NCI-H128 (cell line): Measurements from ENCODE around the gene GRID1.
"Not testable (repeated sequence)": the region's sequence is repeated elsewhere in the genome, so short reads cannot be mapped to it uniquely, and the experiment has no call there.

Experiments used
- DNase-seq: peaks from one replicate; lab custom pipeline; 2025; ENCODE audit not compliant: unreplicated experiment; lab: John Stamatoyannopoulos, UW

The GRID1 gene

DNA sequence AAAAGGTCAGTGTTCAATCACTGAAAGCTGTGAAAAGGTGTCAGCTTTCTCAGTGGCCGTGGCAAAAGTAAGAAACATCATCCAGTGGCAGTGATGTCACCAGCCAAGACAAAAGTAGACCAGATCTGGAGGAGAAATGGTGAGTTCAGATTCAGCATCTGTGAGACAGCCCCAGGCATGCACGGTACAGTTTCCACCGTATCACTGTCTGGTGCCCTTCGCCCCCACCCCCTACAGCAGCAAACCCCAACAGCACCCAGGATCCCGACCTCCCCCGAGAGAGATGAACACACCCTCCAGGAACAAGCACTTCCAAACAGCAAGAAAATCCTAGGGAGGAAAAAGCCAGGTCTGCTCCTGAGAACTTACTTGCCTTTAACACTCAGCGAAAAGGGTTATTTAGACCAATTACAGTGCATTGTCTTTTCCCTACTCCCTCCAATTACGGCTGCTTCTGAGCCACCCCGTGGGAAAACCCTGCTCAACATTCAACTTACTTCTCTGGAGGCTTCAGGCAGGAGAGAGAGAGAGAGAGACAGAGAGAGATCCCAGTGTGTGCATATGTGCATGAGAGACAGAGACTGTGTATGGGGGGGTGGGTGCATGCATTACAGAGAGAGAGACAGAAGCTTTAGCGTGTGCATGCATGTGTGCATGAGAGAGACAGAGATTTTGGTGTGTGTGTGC is 189.6 kb downstream of the GRID1 start:
- DNase-seq, result no peak

DNA sequence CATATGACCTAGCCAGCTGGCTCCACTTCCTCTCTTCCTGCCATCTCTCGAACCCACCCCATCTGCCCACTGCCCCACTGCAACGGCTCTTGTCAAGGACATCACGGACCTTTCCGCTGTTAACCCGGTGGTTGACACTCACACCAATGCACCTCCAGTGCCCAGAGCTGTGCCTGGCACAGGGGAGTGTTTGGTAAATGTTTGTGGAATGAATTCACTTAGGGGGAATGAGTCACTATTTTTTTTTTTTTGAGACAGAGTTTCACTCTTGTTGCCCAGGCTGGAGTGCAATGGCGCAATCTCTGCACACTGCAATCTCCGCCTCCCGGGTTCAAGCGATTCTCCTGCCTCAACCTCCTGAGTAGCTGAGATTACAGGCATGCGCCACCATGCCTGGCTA is 191.1 kb downstream of the GRID1 start:
- not testable (repeated sequence) for DNase-seq

DNA sequence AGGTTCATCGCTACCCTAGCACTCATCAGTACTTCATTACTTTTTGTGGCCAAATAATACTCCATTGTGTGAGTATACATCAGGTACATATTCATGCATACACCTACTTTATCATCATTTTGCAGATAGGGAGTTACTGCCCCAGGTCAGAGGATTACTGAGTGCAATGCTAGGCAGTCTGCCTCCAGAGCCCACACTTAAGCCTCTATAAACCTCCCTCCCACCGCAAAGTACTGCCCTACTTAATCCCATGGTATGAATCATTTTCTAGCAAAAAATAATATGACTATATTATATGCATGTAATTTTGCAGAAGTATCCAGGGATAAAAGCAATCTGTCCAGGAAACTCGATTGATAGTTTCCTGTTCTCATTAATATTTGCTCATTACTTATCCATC is 194.3 kb downstream of the GRID1 start:
- no peak for DNase-seq

DNA sequence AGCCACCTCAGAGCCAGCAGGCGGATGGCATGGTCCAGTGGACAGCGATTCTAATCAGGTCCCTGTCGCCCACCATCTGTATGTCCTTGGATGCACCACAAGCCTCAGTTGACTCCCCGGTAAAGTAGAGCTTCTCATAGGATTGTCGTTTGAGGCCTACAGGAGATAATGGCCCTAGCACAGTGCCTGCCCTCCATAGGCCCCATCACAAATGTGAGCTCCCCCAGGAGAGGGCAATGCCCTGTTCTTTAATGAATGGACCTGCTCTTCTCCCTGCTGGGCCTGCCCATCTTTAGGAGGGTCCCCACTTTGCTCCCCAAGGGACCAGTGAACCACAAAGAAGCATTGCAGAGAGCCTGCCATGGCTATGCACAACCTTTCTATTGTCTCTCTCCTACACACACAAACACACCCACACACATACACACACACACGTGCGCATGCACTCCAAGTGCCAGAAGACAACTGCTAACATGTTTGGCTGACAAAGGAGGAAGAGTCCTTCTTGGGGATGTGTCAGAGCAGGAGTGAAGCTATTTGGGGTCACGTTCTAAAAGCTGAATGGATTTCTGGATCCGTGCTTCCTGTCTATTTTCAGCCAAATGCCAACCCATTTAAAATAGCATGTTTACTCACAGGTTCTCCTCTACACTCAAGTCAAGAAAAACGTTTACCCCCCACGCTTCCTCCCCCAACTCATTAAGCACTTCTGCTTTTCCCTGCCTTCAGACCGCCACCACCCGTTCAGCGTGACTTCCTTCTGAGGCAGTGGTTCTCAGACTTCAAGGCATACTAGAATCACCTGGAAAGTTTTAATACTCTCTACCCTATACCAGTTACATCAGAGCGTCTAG is 196.1 kb downstream of the GRID1 start:
- DNase-seq, result no peak

DNA sequence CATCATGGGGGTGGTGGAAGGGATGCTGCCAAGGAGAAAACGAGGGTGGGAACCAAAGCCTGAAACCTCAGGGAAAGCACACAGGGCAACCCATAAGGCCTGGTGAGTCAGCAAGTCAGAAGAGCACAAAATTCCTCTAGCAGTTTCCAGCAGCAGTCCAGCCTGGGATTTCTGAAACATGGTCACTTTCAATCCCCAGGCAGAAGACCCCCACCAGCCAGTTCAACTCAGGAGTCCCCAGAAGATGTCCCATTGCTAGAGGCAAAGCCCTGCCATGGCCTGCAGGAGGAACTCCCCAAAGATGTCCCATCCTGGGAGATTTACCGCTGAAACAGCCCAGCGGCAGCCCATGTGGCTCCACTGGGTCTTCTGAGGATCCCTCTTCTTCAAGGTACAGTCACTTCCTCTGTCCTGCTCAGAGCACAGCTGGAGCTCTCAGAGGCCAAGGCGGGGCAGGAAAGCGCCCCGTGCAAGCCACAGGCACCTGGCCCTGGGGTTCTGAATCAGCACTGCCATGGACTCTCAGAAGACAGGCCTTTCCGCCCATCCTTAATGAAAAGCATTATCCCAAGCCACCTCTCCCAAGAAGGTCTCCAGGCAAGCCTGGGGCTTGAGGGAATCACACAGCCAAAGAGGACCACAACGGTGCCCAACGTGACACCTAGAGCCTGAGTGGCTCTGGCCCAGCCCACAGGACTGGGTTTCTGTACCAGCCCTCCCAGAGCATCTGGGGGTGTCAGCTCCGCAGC is 196.9 kb downstream of the GRID1 start:
- DNase-seq, result no peak

DNA sequence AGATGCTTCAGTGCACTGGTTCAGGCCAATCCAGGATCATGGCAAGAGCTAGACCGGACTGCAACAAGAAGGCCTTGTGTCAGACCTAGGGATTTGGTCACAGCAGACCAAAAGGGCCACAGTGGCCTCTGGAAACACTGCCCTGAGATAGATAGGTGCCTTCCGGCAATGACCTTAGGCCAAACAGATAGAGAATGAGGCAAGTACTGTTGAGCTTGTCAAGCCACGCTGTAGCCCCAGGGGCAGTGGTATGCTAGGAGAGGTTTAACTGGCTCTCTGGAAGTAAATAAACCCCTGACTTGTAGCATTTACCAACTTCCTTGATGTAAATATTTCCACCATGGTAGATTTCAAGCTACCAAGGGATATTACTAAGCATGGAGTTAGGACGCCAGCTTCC is 197.5 kb downstream of the GRID1 start:
- DNase-seq, result no peak

DNA sequence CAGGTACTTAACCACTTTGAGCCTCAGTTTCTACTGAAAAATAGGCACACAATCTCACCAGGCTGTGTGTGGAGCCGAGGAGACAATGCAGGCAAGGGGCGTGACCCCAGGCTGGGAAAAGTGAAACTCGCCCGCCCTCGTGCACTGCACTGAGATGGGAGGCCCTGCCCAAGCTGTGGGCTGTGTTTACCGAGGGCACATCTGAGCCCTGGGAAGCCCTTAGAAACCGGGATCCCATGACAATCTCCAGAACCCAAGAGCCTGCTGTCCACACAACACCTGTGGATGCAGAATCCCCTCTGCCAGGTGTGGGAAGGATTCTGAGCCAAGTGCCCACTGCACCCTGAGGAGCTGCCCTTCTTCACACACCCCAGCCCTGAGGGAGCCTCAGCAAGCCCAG is 198.3 kb downstream of the GRID1 start:
- DNase-seq, result no peak

DNA sequence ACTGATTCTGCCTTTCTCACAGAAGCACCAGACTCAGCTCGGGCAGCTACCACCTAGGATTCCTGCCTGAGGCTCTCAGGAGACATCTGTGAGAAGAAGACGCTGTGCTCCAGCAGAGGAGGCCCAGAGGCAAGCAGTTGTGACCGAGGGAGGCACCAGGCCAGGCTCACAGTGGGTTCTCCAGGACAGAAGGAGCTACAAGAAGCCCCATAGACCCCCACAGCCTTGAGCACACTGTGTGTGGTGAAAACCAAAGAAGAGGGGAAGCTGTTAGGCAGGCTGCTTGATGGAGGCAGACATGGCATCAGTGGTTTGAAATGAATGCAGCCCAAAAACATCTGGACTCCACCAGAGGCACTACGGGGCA is 198.8 kb downstream of the GRID1 start:
- no peak for DNase-seq

DNA sequence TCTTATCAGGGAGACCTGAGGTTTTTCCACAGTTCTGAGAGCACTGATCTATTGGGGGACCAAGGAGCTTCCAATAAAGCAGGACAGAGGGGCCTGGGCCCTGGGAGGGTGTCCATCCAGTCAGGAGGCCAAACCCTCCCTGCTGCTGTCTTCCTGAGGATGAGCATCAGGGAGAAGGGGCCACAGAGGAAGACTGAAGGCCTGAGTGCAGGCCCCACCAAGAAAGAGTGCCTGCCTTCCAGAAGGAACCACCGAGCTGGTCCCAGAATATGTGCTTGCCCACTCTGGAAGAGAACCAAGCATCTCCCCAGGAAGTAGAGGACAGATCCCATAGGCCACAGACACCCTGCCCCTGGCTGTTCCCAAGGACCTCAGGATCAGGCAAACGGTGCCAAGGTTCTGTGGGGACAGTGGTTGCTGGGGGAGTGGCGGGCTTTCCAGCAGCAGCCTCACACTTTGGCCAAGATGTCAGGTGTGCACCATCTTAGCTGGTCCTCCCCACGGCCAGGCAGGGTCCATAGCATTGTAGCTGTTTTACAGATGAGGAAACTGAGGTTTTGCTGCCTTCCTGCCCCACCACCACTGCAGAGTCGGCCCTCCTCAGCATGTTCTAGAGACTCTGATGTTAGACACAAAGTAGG is 199.4 kb downstream of the GRID1 start:
- no peak for DNase-seq

DNA sequence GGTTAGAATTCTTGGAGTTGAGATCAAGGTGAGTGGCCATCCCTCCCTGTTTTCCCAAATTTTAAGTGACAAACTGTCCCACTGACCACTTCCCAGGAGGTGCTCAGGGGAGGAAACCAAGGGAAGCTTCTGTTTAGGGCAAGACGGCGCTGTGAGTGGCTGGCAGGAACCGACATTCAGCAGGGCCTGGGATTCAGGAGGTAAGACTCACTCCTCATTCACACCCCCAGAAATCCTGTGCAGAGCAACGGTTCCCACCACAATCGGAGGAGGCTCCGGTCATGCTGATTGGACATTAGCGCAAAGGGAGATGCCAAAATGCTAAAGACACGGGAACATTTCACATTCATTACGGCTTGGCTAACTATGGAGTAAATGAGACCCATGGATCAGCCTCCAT is 200.9 kb downstream of the GRID1 start:
- no peak for DNase-seq

DNA sequence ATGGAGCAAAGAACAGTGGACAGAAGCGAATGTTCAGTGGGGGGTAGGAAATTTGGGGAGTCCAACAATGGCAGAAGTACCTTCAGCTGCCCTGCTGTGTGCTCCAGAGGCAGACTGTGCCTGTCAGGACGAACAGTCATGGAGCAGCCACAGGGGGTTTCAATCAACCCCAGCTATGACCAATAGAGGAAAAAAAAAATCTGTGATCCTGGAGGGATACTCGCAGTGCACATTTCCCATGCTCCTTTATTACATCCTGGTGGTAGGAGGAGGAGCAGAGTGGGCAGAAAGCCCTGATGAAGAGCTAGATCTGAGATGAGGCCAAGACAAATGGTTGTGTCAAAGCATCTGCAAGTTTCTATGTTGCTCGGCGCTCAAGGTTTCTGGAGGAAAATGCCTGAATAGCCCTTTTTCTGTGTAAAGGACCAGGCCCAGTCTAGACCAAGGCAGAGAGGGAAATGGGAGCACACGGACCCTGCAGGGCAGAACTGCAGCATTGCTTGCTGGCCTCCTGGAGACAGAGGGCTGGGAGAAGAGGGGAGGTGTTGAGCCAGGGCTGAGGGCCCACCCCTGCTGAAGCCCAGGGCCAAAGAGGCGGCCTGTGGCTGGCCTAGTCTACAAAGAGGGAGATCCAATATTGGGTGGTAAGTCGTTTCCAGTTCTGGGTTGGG is 201.5 kb downstream of the GRID1 start:
- DNase-seq, result no peak

DNA sequence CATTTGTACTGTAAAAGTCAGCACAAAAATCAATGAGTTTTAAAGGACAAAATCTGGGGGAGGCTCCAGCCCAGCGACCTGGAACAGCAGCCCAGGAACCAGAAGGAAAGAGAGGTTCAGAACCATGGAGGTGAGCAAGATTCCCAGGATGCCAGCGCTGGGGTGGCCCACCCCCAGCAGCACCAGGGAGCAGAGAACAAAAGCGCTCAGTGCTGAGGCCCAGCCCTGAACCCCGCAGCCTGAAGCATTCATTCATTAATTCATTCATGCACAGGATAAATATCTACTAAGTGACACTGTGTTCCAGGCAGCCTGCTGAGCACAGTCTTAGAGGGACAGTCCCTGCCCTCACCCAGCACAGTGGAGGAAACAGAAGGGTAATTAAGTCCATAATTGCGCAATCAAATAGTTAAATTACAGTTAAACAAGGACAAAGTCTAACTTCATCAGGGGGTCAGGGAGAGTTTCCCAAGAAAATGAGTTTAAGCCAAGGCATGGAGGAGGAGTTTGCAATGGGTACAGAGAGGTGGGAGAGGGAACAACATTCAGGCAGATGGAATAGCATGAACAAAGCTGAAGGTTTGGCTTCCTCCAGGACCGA is 202.3 kb downstream of the GRID1 start:
- no peak for DNase-seq

DNA sequence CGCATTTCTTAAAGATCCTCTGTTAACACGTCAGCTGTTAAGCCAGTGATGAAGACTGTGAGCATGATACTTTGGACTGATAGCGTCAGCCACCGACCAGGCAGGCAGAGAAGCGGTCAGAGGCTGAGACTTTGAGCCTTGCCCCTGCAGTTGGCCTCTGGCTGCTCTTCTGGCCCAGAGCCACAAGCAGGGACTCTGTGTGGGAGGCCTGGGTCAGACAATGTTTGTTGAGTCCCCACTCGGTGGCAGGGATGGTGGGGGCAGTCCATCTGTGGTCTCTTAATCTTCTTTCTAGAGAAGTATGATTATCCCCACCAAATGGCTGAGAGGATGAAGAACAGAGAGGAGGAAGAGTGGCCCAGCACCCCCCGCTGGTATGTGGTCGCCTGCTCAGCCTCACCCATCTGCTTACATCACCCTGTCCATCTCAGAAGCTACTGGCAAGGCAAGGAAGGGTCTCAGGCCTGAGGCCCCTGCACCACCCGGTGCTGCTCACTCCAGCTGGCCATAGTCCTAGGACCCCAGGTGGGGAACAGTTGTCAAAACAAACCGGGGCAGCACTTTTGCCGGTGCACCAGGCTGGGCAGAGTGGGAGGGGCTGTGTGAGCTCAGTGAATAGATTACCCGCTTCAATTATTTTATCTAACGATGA is 202.9 kb downstream of the GRID1 start:
- DNase-seq, result no peak

DNA sequence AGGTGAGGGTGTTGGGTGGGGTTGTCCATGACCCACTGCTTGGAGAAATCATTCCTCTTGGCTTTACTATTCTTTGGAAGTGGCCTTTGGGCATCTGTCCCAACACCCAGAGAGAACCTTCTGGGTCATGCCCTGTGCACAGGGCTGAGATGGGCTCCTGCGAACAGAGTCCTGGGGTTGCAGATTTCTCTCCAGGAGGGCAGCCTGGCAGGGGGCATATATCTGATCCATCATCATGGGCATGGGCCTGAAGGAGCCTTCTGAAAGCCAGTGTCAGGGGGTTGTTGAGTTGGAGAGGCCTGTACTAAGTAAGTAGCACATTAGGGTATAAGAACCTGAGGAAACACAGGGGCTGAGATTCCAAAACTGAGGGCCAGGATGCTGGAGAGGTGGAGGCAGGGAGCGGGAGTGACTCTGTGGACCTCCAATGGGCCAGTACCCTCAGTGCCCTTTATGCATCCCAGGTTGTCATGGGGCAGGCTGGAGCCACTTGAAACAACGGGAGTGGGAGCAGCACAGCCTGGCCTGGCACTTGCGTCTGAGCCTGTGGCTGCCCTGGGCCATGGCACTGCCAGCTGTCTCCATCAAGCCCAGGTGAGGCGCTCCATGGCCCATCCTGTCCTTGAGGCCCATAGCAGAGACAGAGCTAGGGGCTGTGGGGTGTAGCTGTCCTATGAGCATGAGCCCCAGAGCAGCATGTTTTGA is 203.7 kb downstream of the GRID1 start:
- DNase-seq, result no peak

DNA sequence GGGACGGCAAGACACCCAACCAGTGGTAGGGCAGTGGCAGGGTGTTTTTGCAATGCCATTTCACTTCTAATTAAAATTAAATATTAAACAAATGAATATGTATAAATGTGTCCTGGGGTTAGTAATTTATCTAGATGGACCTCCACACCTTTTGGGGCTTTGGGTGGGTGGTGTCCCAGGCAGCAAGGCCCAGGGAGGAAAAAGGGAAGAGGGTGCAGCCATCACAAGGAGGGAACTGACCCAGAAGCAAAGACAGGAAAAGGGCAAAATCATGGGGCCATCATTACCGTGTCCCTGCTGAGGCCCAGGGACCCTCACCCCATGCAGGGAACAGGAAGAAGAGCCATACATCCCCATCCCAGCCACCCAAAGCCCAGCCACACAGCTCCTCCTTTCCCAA is 204.6 kb downstream of the GRID1 start:
- no peak for DNase-seq

DNA sequence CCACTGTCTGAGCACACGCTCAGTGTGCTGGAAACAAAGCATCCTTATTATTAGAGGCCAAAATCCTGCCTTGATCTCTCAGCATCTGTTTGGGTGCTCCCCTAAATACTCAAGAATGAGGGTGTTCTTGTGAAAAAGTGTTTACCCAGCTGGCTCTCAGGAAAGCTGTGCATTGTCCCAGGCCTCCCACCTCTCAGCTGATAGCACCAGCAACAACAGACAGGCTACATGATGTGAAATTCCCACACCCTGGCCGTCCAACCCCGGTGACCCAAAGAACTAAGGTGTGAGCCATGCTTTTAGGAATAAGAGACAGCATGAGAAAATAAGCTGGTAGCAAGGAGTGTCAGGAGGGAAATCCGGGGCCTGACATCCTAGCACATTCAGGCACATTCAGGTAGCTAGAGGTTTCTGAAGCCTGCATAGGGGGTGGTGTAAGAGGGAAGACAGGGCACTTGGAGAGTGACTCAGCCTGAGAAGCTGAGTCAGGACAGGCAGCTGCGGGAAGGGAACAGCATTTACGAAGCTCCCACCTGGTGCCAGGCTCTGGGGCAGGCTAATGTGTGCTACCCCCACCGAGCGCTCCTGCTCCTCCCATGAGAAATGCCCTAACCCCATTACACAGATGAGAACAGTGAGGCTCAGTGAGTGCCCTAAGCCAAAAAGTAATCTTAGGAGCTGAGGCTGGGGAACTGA is 205.6 kb downstream of the GRID1 start:
- DNase-seq, result no peak

DNA sequence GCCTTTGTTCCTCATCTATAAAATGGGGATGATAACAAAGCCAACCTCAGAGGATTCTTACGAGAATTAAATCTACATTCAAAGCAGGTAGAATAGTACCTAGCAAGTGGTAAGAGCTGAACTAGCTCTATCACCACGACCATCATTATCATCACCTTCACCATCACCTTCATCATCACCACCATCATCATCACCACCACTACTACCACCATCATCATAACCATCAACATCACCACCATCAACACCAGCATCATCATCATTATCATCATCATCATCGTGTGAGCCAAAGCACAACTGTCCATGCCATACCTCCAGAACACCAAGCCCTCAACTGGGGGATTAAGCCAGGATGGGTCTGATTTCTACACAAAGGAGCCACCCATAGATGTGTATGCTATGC is 206.8 kb downstream of the GRID1 start:
- DNase-seq, result no peak

DNA sequence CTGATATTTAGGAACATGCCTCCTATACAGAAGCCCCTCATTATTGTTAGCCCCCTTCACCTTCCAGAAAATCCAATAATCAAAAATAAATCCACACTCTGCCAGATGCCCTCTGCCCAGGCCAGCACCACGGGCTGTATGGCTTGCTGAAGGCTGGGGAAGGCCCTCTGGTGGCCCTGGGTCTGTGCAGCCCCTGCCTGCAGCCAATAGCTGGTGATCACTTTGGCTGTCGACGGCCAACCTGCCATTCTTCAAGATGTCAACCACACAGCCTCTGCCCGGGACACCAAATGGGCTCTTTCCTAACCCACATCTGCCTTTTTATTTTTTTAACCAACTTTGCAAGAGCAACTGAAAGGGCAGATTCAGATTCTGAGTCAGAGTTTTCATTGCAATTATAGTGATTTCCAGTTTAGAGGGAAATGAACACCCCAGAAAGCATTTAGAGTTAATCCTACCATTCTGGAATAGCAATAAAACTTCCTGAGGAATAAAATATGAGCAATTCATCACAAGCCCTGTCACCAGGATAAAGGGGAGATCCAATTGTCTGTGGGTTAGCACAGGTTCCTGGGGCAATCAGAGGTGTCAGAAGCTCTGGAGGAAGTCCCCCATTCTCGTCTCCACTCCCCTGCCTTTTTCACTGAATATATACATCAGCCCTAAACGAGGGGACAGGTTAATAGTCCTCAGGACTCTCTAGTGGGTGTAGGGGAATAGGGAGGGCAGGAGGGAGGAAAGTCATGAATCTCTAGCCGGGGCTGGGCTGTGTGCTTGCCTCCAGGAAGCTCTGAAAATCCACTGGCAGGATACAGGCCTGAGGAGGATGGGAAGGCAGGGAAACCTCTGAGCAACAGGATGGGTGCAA is 211.3 kb downstream of the GRID1 start:
- DNase-seq, result no peak
